OCI-LY1 (cell line): ENCODE data around the gene ASB9.

Source experiments
- CTCF ChIP-seq: fragments of 200-600 bp; sonication (generic), shearing (Covaris generic); IDR thresholded peaks from 2 replicates; pipeline ENCODE4 v1.5.1; 2017; ENCODE audit warnings: mild to moderate bottlenecking, antibody characterized with exemption, low read length, moderate library complexity, mixed read lengths
- EZH2 ChIP-seq: fragments of 200-600 bp; sonication (generic), shearing (Covaris generic); IDR thresholded peaks from 2 replicates; pipeline ENCODE4 v1.8.0; 2017; ENCODE audit warnings: borderline replicate concordance, mixed run types, mild to moderate bottlenecking, antibody characterized with exemption, low read length, moderate library complexity, mixed read lengths

GRCh38 chrX:15244421-15244820, 25.5 kb downstream of the ASB9 start:
- TF ChIP-seq CTCF (no peak), EZH2 (no peak)
